Activated naive CD4-positive, alpha-beta T cell treated with anti-CD3 and anti-CD28 coated beads, Interleukin-2, amount 50 U/mL, for 72 hours (primary cell): Measurements from ENCODE around the gene EEIG2. TPM values are rescaled to one million over a fixed set of nuclear protein-coding genes. Genes with fewer than 3 reads are reported as not detected.
"Not testable (repeated sequence)": the region's sequence is repeated elsewhere in the genome, so short reads cannot be mapped to it uniquely, and the experiment has no call there.

Experiments
- ATAC-seq, 2 donors: fragments of 150-1000 bp; cut with Tn5 transposase; 2 replicates each; pipeline ENCODE4 v1.10.0; 2021; ENCODE audit warnings: mild to moderate bottlenecking in 2 of 2, moderate library complexity in 2 of 2
- DNase-seq, 2 donors: peaks; one replicate each; pipeline ENCODE4 v3.0.0; 2021 to 2022; ENCODE audit warnings: low spot score in 2 of 2
- H3K27ac Mint-ChIP-seq, 2 donors: one replicate each; pipeline ENCODE4 v1.8.0; 2022; ENCODE audit warnings: mild to moderate bottlenecking in 2 of 2, mixed read lengths in 2 of 2
- H3K36me3 Mint-ChIP-seq, 2 donors: one replicate each; pipeline ENCODE4 v1.8.0; 2022; ENCODE audit warnings: mixed read lengths in 2 of 2
- H3K9me3 Mint-ChIP-seq, 2 donors: one replicate each; pipeline ENCODE4 v1.8.0; 2022; ENCODE audit warnings: mixed read lengths in 2 of 2
- total RNA-seq, 2 donors: library from RNA; stranded (reverse); gene quantifications; one replicate each; pipeline ENCODE4 v1.2.3, GENCODE V29; 2022

EEIG2 gene
- total RNA-seq: 10 to 100 TPM in 1 of 2 donors, 1 to 10 TPM in 1; 5.3 to 13.6 TPM

DNA sequence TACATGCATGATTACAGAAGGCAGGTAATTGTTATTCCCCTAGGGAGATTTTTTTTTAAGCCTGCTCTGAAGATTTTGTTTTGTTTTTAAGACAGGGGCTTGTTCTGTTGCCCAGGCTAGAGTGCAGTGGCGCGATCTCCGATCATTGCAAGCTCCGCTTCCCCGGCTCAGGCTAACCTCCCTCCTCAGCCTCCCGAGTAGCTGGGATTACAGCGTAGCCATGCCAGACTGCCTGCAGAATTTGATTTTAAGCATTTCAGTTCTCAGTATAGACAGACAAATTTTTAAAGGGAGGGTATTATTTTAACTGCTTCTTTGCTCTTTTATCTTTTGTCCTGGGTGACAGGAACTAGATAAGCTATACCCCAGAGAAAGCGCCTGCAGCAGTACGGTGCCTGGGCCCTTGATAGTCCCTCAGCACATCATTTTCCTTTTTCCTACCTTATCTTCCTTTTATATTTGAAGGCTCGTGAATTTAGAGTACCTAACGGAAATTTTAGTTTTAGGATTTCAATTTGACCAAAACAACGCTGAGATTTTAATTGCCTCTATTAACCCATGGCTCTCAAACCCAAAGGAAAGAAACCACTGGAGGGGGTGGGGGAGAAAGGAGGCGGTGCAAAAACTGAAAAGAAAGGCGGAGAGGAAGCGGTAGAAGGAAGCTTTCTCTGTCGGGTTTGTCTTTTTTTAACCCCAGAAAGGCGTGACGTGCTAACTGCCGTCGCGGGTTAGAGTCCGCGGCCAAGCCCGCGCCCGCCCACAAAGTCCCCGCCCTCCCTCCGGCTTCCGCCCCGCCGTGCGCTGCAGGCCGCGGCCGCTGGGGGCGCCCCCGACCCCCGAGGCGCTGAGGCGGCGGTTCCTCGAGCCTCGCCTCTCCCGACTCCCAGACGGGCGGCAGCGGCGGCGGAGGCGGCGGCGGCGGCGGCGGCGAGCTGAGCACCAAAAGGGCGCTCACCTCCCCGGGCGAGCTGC is at the start of gene EEIG2:
TSS of gene EEIG2 (plus strand) at position 886 of the 972 bp plus-strand sequence. CDS start 329 bp downstream, outside the sequence.
- DNase-seq (peak; percentile 88 to 92), ATAC-seq (peak; percentile 83 to 85)
- Mint-ChIP-seq H3K27ac (peak within 1 kb of the TSS; percentile 48 to 82), H3K36me3 (peaks cover 0 to 6% of the 10 kb centered on the region in 2 donors), H3K9me3 (no peaks in the 10 kb centered on the region)

DNA sequence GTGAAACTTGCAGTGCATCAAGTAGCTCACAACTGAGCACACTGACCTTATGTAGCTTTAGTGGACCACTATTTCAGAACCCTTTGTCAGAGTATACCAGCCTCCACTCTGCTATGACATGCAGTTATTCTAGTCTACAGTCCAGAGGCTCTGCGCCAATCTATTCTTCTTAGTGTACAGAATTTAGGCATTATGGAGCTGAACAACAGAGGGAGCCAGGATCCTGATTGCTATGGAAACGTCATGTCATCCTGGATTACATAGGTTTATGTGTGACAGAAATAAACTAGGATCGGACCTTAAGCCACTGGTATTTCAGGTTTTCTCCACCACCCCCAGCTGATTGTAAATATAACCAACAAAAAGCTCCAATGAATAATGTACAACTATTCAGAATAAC is 48.1 kb upstream of the EEIG2 start:
- Mint-ChIP-seq H3K36me3 (no peaks in the 10 kb centered on the region), H3K27ac (no peak overlapping the region), H3K9me3 (no peaks in the 10 kb centered on the region)
- DNase-seq (no peak), ATAC-seq (no peak)

DNA sequence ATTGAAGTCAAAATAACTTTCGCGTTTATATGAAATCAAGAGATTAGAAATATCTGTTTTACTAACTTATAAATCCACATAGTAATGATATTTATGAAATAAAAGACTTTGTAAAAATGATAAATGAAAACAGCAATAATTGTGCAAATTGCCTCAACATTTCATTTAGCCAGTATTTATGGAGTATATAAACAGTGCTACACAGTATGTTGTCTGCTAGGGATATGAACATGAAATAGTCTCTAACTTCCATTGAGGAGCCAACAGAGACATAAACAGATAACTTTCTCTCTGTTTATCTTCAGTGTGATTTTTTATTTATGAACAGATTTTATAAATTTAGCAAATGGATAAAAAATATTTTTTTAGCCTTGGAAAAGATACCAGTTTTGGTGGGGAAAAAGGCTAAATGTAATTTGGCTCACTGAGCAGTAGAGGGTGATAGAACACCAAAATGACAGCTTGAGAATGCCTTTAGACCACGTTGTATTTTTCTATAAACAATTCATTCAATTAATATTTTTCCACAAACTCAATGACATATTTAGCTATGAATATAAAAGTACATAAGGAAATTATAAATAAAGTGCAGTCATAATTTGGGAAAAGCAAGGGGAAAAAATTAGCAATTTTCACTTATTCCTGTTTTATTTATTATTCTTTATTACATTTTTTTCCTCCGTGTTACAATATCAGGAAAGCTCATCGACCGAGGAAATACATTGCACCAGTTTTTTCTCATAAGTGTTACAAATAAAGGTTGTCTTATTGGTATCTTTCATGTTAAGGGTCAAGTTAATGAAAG is 47.5 kb upstream of the EEIG2 start:
- no peaks in the 10 kb centered on the region for H3K36me3 Mint-ChIP-seq
- ATAC-seq (no peak), DNase-seq (no peak)
- H3K27ac Mint-ChIP-seq: no peak overlapping the region
- no peaks in the 10 kb centered on the region for H3K9me3 Mint-ChIP-seq

DNA sequence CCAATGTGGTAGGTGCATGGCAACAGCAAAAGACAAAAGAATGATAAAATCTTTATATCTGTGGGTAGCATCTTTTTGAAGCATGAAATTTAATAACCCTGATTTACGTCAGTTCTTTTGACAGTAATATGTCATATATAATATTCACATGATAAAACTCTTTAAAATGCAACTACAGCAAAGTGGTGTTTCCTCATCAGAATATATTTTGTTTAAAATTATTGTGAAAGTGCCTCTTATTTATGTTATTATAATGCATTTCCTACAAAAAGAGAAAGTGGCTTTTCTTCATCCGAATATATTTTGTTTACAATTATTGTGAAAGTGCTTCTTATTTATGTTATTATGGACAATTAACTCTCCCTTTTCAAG is 46.9 kb upstream of the EEIG2 start:
- Mint-ChIP-seq H3K36me3 (no peaks in the 10 kb centered on the region), H3K27ac (no peak overlapping the region), H3K9me3 (no peaks in the 10 kb centered on the region)
- DNase-seq: no peak
- no peak for ATAC-seq

DNA sequence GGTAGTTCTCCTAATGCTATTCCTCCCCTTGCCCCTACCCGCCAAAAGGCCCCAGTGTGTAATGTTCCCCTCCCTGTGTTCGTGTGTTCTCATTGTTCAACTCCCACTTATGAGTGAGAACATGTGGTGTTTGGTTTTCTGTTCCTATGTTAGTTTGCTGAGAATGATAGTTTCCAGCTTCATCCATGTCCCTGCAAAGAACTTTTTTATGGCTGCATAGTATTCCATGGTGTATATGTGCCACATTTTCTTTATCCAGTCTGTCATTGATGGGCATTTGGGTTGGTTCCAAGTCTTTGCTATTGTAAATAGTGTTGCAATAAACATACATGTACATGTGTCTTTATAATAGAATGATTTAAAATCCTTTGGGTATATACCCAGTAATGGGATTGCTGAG is 46.0 kb upstream of the EEIG2 start:
- not testable (repeated sequence) for H3K36me3 Mint-ChIP-seq, ATAC-seq, H3K9me3 Mint-ChIP-seq, H3K27ac Mint-ChIP-seq, DNase-seq

DNA sequence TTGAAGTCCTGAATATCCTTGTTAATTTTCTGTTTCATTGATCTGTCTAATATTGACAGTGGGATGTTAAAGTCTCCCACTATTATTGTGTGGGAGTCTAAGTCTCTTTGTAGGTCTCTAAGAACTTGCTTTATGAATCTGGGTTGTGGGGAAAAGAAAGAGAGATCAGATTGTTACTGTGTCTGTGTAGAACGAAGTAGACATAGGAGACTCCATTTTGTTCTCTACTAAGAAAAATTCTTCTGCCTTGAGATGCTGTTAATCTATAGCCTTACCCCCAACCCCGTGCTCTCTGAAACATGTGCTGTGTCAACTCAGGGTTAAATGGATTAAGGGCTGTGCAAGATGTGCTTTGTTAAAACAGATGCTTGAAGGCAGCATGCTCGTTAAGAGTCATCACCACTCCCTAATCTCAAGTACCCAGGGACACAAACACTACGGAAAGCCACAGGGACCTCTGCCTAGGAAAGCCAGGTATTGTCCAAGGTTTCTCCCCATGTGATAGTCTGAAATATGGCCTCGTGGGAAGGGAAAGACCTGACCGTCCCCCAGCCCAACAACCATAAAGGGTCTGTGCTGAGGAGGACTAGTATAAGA is 42.5 kb upstream of the EEIG2 start:
- not testable (repeated sequence) for DNase-seq, H3K27ac Mint-ChIP-seq, ATAC-seq, H3K36me3 Mint-ChIP-seq, H3K9me3 Mint-ChIP-seq

DNA sequence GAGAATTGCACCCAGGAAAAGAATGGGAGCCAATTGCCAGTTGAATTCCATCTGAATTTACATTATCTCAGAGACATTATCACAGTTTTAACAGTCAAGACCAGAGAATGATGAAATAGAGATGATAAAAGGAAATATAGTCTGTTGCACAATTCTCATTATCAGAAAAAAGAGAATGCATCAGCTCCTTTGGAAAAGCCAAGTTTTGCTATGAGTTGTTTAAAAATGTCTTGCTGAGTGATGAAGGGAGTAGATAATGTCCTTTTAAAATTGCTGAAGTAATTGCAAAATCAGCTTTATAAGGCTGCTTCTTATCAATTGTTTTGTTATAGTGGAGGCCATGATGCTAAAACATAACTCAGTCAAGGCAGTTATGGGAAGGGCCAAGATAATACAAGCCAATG is 37.9 kb upstream of the EEIG2 start:
- Mint-ChIP-seq H3K27ac (no peak overlapping the region), H3K36me3 (no peaks in the 10 kb centered on the region), H3K9me3 (peaks cover 4 to 7% of the 10 kb centered on the region in 2 donors)
- DNase-seq: no peak
- no peak for ATAC-seq

DNA sequence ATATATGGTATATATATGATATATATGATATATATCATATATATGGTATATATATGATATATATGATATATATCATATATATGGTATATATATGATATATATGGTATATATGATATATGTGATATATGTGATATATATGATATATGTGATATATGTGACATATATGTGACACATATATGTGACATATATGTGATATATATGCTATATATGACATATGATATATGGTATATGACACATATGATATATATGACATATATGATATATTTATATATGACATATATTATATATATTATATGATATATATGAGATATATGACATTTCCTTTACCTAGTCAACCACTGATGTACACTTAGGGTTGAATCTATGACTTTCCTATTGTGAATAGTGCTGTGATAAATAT is 36.1 kb upstream of the EEIG2 start:
- Mint-ChIP-seq H3K27ac (no peak overlapping the region), H3K9me3 (peaks cover 4 to 7% of the 10 kb centered on the region in 2 donors), H3K36me3 (no peaks in the 10 kb centered on the region)
- no peak for DNase-seq
- ATAC-seq: no peak

DNA sequence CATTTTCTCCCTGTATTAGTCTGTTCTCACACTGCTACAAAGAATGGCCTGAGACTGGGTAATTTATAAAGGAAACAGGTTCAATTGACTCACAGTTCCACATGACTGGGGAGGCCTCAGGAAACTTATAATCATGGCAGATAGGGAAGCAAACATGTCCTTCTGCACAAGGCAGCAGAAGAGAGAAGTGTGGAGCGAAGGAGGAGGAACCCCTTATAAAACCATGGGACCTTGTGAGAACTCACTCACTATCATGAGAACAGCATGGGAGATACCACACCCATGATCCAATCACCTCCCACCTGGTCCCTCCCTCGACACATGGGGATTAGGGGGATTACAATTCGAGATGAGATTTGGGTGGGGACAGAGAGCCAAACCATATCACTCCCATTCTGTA is 35.2 kb upstream of the EEIG2 start:
- DNase-seq (no peak), ATAC-seq (no peak)
- Mint-ChIP-seq H3K27ac (no peak overlapping the region), H3K9me3 (peaks cover 4 to 7% of the 10 kb centered on the region in 2 donors), H3K36me3 (no peaks in the 10 kb centered on the region)

DNA sequence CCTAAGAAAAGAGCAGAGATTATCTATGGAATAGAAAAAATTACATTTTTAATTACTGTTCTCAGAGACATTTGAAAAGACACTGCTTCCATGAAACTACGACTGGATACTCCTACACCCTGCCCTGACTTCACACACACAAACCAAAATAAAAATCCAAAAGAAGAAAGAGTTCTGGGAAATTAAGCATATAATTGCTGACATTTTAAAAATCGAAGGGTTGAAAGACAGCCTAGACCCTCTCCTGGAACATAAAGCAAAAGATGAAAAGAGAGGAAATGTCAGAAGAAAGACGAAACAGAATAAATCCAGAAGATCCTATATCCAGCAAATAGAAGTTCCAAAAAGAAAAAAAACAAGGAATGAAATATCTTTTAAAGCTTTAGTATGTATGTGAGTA is 32.8 kb upstream of the EEIG2 start:
- no peaks in the 10 kb centered on the region for H3K36me3 Mint-ChIP-seq
- DNase-seq: no peak
- ATAC-seq: no peak
- H3K27ac Mint-ChIP-seq: no peak overlapping the region
- peaks cover 4 to 7% of the 10 kb centered on the region in 2 donors for H3K9me3 Mint-ChIP-seq

DNA sequence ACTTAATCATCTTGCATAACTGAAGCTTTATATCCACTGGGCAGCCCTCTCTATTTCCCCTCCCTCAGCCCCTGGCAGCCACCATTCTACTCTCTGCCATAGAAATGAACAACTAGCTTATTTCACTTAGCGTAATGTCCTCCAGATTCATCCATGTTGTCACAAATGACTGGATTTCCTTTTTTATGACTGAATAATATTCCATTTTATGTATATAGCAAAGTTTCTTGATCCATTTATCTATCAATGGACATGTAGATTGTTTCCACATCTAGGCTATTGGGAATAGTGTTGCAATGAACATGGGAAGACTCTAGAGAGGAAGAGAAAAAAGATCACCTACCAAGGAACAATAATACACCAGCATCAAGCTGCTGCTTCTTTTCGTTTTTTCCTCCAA is 32.1 kb upstream of the EEIG2 start:
- no peak for DNase-seq
- ATAC-seq: no peak
- Mint-ChIP-seq H3K27ac (no peak overlapping the region), H3K9me3 (peaks cover 4 to 7% of the 10 kb centered on the region in 2 donors), H3K36me3 (no peaks in the 10 kb centered on the region)

DNA sequence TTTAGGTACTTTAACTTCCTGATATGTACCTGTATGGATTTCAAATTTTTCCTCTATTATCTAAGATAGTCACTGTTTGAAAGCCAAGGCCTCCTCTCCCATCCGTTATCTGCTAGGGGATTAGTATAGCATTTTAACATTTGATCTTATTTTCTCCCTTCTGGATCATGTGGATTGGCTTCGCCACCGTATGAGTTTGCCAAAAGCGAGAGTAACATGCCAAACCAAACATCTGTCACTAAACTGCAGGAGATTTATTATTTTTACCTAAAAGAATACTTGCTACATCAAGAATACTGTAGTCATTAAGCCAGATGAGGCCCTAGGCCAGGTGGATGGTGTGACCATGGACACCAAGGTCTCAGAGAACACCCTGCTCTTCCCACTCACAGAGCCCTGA is 28.5 kb upstream of the EEIG2 start:
- Mint-ChIP-seq H3K27ac (no peak overlapping the region), H3K36me3 (no peaks in the 10 kb centered on the region), H3K9me3 (no peaks in the 10 kb centered on the region)
- ATAC-seq (no peak), DNase-seq (no peak)

DNA sequence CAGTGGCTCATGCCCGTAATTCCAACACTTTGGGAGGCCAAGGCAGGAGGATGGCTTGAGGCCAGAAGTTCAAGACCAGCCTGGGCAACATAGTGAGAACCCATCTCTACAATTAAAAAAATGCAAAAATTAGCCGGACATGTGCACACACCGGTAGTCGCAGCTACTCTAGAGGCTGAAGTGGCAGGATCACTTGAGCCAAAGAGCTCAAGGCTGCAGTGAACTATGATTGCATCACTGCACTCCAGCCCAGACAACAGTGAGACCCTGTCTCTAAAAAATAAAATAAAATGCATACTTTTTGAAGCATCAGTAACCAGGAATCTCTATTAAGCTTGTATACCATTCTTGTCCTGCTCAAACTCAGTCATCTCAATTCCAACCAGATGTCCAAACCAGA is 27.2 kb upstream of the EEIG2 start:
- DNase-seq (no peak), ATAC-seq (no peak)
- no peak overlapping the region for H3K27ac Mint-ChIP-seq
- peaks cover 0 to 2% of the 10 kb centered on the region in 2 donors for H3K36me3 Mint-ChIP-seq
- no peaks in the 10 kb centered on the region for H3K9me3 Mint-ChIP-seq

DNA sequence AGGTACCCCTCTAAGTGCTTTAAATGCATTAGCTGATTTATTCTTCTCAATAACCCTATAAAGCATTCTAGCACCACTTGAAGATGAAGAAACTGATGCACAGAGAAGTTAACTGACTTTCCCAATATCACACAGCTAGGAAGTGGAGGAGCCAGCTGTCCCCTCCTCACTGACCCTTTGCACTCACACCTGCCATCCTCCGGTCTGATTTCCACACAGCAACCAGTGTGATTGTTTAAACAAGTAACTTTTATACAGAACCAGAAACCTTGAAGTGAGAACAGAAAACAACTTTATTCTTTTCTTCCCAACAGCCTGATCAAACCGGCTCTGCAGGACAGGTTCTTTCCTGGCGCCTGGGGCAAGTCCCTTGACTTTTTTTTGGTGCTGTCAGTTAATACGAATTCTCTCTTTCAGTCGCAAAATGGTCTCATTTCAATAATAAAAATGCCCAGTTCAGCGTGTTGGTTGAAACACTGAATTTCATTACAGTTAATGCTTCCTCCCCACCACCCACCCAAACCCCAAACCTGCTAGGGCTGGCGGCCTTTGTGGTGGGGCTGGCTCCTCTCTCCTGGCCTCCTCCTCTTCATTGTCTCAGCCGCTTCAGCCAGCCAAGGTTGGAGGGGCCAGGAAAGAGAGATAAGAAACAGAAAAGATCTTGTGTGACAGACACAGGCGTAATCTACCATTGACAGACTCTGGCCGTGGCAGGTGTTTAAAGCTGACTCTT is 26.4 kb upstream of the EEIG2 start:
- ATAC-seq: no peak
- Mint-ChIP-seq H3K27ac (no peak overlapping the region), H3K36me3 (peaks cover 0 to 7% of the 10 kb centered on the region in 2 donors), H3K9me3 (no peaks in the 10 kb centered on the region)
- no peak for DNase-seq

DNA sequence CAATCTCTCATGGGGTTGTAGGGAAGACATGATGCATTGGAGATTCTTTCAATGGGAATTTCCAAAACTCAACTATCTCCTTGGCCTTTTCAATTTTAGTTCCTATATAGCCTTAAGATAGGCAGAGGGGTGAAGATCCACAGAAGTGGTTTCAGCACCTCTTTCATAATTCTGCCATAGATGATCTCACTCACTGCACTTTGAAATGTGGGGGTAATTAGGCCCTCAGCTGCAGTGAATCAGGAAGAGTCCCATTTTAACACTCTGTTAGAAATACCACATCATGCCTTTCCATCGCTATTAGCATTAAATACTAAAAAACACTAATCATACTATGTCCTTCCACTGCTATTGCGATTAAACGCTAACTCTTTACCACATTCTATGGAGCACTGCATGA is 25.1 kb upstream of the EEIG2 start:
- Mint-ChIP-seq H3K27ac (no peak overlapping the region), H3K9me3 (no peaks in the 10 kb centered on the region), H3K36me3 (peaks cover 0 to 12% of the 10 kb centered on the region in 2 donors)
- DNase-seq (no peak), ATAC-seq (no peak)

DNA sequence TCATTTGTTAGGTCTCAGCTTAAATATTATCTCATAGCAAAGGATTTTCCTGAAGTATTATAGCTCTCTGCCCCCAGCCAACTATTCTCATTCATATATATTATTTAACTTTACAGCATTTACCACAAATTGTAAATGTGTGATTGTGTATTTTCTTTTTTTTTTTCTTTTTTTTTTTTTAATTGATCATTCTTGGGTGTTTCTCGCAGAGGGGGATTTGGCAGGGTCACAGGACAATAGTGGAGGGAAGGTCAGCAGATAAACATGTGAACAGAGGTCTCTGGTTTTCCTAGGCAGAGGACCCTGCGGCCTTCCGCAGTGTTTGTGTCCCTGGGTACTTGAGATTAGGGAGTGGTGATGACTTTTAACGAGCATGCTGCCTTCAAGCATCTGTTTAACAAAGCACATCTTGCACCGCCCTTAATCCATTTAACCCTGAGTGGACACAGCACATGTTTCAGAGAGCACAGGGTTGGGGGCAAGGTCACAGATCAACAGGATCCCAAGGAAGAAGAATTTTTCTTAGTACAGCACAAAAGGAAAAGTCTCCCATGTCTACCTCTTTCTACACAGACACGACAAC is 24.5 kb upstream of the EEIG2 start:
- peaks cover 0 to 12% of the 10 kb centered on the region in 2 donors for H3K36me3 Mint-ChIP-seq
- not testable (repeated sequence) for ATAC-seq, H3K9me3 Mint-ChIP-seq, H3K27ac Mint-ChIP-seq, DNase-seq
